Kidney epithelial cell (primary cell): ENCODE data around the gene NETO2. TPM values are rescaled to one million over a fixed set of nuclear protein-coding genes. Genes with fewer than 3 reads are reported as not detected.

ENCODE experiments used
- DNase-seq: peaks from one replicate; pipeline ENCODE4 v3.0.0-alpha.2; 2010; ENCODE audit warnings: low read depth
- H3K27me3 ChIP-seq: 2 replicates; pipeline ENCODE4 v1.6.0; 2011; ENCODE audit warnings: low read length; ENCODE audit not compliant: control insufficient read depth, insufficient read depth
- H3K36me3 ChIP-seq: 2 replicates; pipeline ENCODE4 v1.5.1; 2011; ENCODE audit warnings: low read length; ENCODE audit not compliant: control insufficient read depth, insufficient read depth
- H3K4me3 ChIP-seq: 2 replicates; pipeline ENCODE4 v1.5.1; 2011; ENCODE audit warnings: low read depth, mild to moderate bottlenecking, control low read depth, low read length
- CTCF ChIP-seq: IDR thresholded peaks from 2 replicates; pipeline ENCODE4 v1.5.1; 2011; ENCODE audit warnings: mild to moderate bottlenecking, moderate library complexity, low read length, control low read depth, inconsistent platforms; ENCODE audit not compliant: insufficient read depth, poor library complexity, severe bottlenecking
- total RNA-seq: library from RNA; depleted of rRNA; stranded (reverse); fragments of >200 nt; gene quantifications from 2 replicates; pipeline ENCODE4 v1.2.3, GENCODE V29; 2015

The NETO2 gene
- total RNA-seq, 1 donor from 2014 or later: 41.9 TPM

- no peak for TF ChIP-seq CTCF
- Histone ChIP-seq H3K4me3 (no peak overlapping the region), H3K36me3 (no peaks in the 10 kb centered on the region), H3K27me3 (no peaks in the 10 kb centered on the region)
- DNase-seq: no peak
Measured at GRCh38 chr16:47065766-47066688, 77.7 kb downstream of the NETO2 start.

- Histone ChIP-seq H3K4me3 (no peak overlapping the region), H3K27me3 (no peaks in the 10 kb centered on the region), H3K36me3 (no peaks in the 10 kb centered on the region)
- DNase-seq: no peak
- TF ChIP-seq CTCF: no peak
Measured at GRCh38 chr16:47064775-47065174, 79.0 kb downstream of the NETO2 start.

- Histone ChIP-seq H3K27me3 (no peaks in the 10 kb centered on the region), H3K36me3 (no peaks in the 10 kb centered on the region), H3K4me3 (no peak overlapping the region)
- no peak for DNase-seq
- TF ChIP-seq CTCF: no peak
Measured at GRCh38 chr16:47063011-47063724, 80.6 kb downstream of the NETO2 start.

- no peak for DNase-seq
- Histone ChIP-seq H3K36me3 (no peaks in the 10 kb centered on the region), H3K4me3 (no peak overlapping the region), H3K27me3 (peaks cover 2% of the 10 kb centered on the region)
- no peak for TF ChIP-seq CTCF
Measured at GRCh38 chr16:47061204-47061603, 82.5 kb downstream of the NETO2 start.

GRCh38 chr16:47060596-47060995 is 83.1 kb downstream of the NETO2 start:
- no peak overlapping the region for H3K4me3 ChIP-seq
- TF ChIP-seq CTCF: no peak
- no peaks in the 10 kb centered on the region for H3K36me3 ChIP-seq
- H3K27me3 ChIP-seq: peaks cover 2% of the 10 kb centered on the region
- DNase-seq: no peak
